Liver (tissue), 9 donors: Measurements from ENCODE around the gene RAD1. TPM values are rescaled to one million over a fixed set of nuclear protein-coding genes. Genes with fewer than 3 reads are reported as not detected.
A peak's percentile ranks its signal among the peaks of the same experiment; 100 is the strongest.

Experiments used
- DNase-seq: peaks from one replicate; pipeline ENCODE4 v3.0.0-alpha.2; 2017; ENCODE audit warnings: low spot score
- H3K27ac ChIP-seq, 2 donors: one replicate each; pipeline ENCODE4 v1.7.0; 2013; ENCODE audit warnings: inconsistent platforms in 2 of 2, low read length in 2 of 2, control low read depth in 1 of 2, low read depth in 1 of 2, mild to moderate bottlenecking in 1 of 2
- H3K27me3 ChIP-seq, 4 donors: one replicate each; pipeline versions ENCODE4 v1.6.1 to v1.7.0; 2013; ENCODE audit warnings: low read length in 3 of 4, inconsistent platforms in 1 of 4, mild to moderate bottlenecking in 1 of 4, moderate library complexity in 1 of 4; ENCODE audit not compliant: control insufficient read depth in 4 of 4, insufficient read depth in 4 of 4
- H3K36me3 ChIP-seq, 4 donors: one replicate each; pipeline versions ENCODE4 v1.6.1 to v1.7.0; 2013; ENCODE audit warnings: low read length in 3 of 4, mild to moderate bottlenecking in 3 of 4, low read depth in 1 of 4, moderate library complexity in 1 of 4; ENCODE audit not compliant: control insufficient read depth in 4 of 4, insufficient read depth in 3 of 4
- H3K4me1 ChIP-seq, 4 donors: one replicate each; pipeline versions ENCODE4 v1.6.1 to v1.7.0; 2013; ENCODE audit warnings: low read length in 3 of 4, mild to moderate bottlenecking in 3 of 4, moderate library complexity in 1 of 4; ENCODE audit not compliant: control insufficient read depth in 4 of 4, insufficient read depth in 4 of 4
- H3K4me3 ChIP-seq, 3 donors: one replicate each; pipeline versions ENCODE4 v1.6.1 to v1.7.0; 2013; ENCODE audit warnings: low read length in 3 of 3, control low read depth in 1 of 3, low read depth in 1 of 3, mild to moderate bottlenecking in 1 of 3
- H3K9ac ChIP-seq, 2 donors: one replicate each; pipeline ENCODE4 v1.7.0; 2013; ENCODE audit warnings: low read length in 2 of 2, mild to moderate bottlenecking in 2 of 2, moderate library complexity in 2 of 2, control low read depth in 1 of 2, low read depth in 1 of 2
- H3K9me3 ChIP-seq, 4 donors: one replicate each; pipeline versions ENCODE4 v1.6.1 to v1.7.0; 2013; ENCODE audit warnings: low read length in 3 of 4; ENCODE audit not compliant: control insufficient read depth in 4 of 4
- FOXA1 ChIP-seq: IDR thresholded peaks from 2 replicates; pipeline ENCODE4 v1.6.1; 2016; ENCODE audit warnings: antibody characterized with exemption
- GABPA ChIP-seq, 2 donors: IDR thresholded peaks in 1 of 2; conservative IDR thresholded peaks in 1 of 2; 2 replicates each; pipeline ENCODE4 v1.6.1; 2016; ENCODE audit warnings: antibody characterized with exemption in 2 of 2, mild to moderate bottlenecking in 1 of 2, moderate library complexity in 1 of 2
- HNF4G ChIP-seq: IDR thresholded peaks from 2 replicates; pipeline ENCODE4 v1.6.1; 2016; ENCODE audit warnings: antibody characterized with exemption
- TAF1 ChIP-seq: conservative IDR thresholded peaks from 2 replicates; pipeline ENCODE4 v1.6.1; 2016; ENCODE audit warnings: antibody characterized with exemption, mild to moderate bottlenecking
- YY1 ChIP-seq: IDR thresholded peaks from 2 replicates; pipeline ENCODE4 v1.6.1; 2016; ENCODE audit warnings: antibody characterized with exemption, mild to moderate bottlenecking
- WGBS: extraction: QIAGEN DNeasy Blood & Tissue Kit; methylation state at CpG from one replicate; pipeline ENCODE4 v1.1.7; 2013; 5-methylcytosine and 5-hydroxymethylcytosine counted together
- polyA plus RNA-seq, 2 donors: library from polyadenylated mRNA; stranded (reverse) in 1 of 2; unstranded in 1 of 2; fragments of 200-250 nt in 1 of 2; fragments of >200 nt in 1 of 2; fragmentation: Nextera tagmentation in 1 of 2; extraction: Ambion mirVana in 1 of 2; gene quantifications; one replicate each; pipeline versions ENCODE4 v1.2.1 to v1.2.3, GENCODE V29; 2013 to 2015
- total RNA-seq, 2 donors: library from RNA; depleted of rRNA; stranded (reverse); fragments of >200 nt; gene quantifications; one replicate each; pipeline ENCODE4 v1.2.3, GENCODE V29; 2014
- TF ChIP-seq, protein P1 (sequence below): IDR thresholded peaks from 2 replicates; pipeline ENCODE4 v1.6.1; 2016; ENCODE audit warnings: antibody characterized with exemption
- TF ChIP-seq, protein P2 (sequence below): fragments of 150-350 bp; IDR thresholded peaks from 2 replicates; pipeline ENCODE4 v1.5.1; 2017; ENCODE audit warnings: improper control_type of control experiment, low read depth, low read length; ENCODE audit not compliant: missing input control
- TF ChIP-seq, protein P3 (sequence below): IDR thresholded peaks from 2 replicates; pipeline ENCODE4 v1.6.1; 2016; ENCODE audit warnings: antibody characterized with exemption, mild to moderate bottlenecking
- TF ChIP-seq, protein P4 (sequence below): IDR thresholded peaks from 2 replicates; pipeline ENCODE4 v1.6.1; 2016; ENCODE audit warnings: antibody characterized with exemption
- donor health status: healthy.
- donor health status: healthy.
- donor health status: healthy.
- donor health status: healthy.
- donor health status: healthy.

Gene RAD1
- total and polyA plus RNA-seq, 4 donors = 7.2 to 17.5 (median 9.2) TPM

DNA sequence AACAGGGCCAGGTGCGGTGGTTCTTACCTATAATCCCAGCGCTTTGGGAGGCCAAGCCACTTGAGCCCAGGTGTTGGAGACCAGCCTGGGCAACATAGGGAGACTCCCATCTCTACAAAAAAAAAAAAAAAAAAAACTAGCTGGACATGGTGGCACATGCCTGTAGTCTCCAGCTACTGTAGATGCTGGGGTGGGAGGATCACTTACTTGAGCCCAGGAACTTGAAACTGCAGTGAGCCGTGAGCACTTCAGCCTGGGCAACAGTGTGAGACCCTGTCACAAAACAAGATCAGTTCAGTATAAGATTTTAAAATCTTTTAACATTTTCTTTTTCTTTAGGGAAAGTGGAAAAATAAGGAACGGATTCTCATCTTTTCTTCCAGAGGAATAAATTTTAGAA lies 2.7 kb upstream of the RAD1 start:
- no peak overlapping the region for H3K9ac ChIP-seq
- H3K9me3 ChIP-seq = no peaks in the 10 kb centered on the region
- peaks cover 2 to 30% (median 21%) of the 10 kb centered on the region in 4 donors for H3K4me1 ChIP-seq
- H3K27ac ChIP-seq = no peak overlapping the region
- TF ChIP-seq TAF1 = no peak
- TF ChIP-seq, protein P1, sequence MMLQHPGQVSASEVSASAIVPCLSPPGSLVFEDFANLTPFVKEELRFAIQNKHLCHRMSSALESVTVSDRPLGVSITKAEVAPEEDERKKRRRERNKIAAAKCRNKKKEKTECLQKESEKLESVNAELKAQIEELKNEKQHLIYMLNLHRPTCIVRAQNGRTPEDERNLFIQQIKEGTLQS = no peak
- TF ChIP-seq, protein P2, sequence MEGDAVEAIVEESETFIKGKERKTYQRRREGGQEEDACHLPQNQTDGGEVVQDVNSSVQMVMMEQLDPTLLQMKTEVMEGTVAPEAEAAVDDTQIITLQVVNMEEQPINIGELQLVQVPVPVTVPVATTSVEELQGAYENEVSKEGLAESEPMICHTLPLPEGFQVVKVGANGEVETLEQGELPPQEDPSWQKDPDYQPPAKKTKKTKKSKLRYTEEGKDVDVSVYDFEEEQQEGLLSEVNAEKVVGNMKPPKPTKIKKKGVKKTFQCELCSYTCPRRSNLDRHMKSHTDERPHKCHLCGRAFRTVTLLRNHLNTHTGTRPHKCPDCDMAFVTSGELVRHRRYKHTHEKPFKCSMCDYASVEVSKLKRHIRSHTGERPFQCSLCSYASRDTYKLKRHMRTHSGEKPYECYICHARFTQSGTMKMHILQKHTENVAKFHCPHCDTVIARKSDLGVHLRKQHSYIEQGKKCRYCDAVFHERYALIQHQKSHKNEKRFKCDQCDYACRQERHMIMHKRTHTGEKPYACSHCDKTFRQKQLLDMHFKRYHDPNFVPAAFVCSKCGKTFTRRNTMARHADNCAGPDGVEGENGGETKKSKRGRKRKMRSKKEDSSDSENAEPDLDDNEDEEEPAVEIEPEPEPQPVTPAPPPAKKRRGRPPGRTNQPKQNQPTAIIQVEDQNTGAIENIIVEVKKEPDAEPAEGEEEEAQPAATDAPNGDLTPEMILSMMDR = no peak
- H3K36me3 ChIP-seq = peaks cover 3 to 17% (median 13%) of the 10 kb centered on the region in 4 donors
- WGBS = 91% methylated on average over 4 of the region's 4 CpGs
- no peak for DNase-seq
- H3K4me3 ChIP-seq = no peak overlapping the region
- no peaks in the 10 kb centered on the region for H3K27me3 ChIP-seq

DNA sequence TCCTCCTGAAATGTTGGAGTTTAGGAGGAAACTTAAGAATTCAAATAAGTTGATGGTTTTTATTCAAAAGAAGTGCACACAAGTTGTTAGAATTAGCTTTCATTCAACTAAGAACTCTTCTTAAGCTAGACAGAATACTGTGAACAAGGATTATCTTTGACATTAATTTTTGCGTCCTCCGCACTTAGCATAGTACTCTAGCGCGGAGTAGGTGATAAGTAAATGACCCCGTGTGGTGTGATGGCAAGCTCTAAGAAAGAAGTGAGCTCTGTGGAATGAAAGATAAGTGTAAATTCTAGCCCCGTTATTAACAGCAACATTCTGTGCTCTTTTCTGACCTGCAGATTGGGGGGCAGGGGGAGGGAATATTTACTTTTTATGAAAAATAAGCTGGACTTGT lies 1.2 kb upstream of the RAD1 start:
- Histone ChIP-seq H3K4me3 (peak overlapping the region; percentile 89 to 96 (median 94)), H3K27me3 (no peaks in the 10 kb centered on the region), H3K36me3 (peaks cover 2 to 13% (median 10%) of the 10 kb centered on the region in 4 donors), H3K9ac (peak overlapping the region; percentile 83 to 90), H3K9me3 (no peaks in the 10 kb centered on the region), H3K27ac (no peak overlapping the region), H3K4me1 (peaks cover 2 to 30% (median 21%) of the 10 kb centered on the region in 4 donors)
- no peak for DNase-seq
- TF ChIP-seq FOXA1 (no peak), GABPA (IDR thresholded peaks at IDR 0.05 in 1 of 2, conservative IDR thresholded peaks at IDR 0.05 in 1 of 2) (peak in 1 of 2 donors; percentile 12)
- 26% methylated on average over 6 of the region's 6 CpGs for WGBS

DNA sequence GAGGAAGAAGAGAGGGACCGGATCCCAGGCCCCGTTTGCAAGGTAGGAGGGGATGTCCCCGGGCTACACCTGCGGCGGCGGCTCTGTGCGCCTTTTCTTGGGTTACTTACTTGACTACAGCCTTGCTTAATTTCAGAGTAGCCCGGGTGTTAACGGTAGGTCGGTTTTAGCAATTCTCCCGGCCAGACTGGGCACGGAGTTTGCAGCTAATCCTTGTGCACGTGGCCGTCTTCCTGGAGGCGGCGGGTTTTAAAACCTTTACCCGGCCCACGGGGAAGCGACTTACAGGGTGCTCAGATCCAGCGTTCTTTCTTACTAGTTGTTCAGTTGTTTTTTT lies 520 bp upstream of the RAD1 start:
- peaks cover 2 to 30% (median 21%) of the 10 kb centered on the region in 4 donors for H3K4me1 ChIP-seq
- peak overlapping the region; percentile 71 to 72 for H3K27ac ChIP-seq
- DNase-seq = no peak
- H3K9ac ChIP-seq = peak overlapping the region; percentile 83 to 90
- peak; percentile 59 for TF ChIP-seq YY1
- TF ChIP-seq GABPA (IDR thresholded peaks at IDR 0.05 in 1 of 2, conservative IDR thresholded peaks at IDR 0.05 in 1 of 2) = peak in 1 of 2 donors; percentile 24
- no peak for TF ChIP-seq HNF4G
- peaks cover 1 to 20% (median 12%) of the 10 kb centered on the region in 4 donors for H3K36me3 ChIP-seq
- H3K27me3 ChIP-seq = no peaks in the 10 kb centered on the region
- peak overlapping the region; percentile 89 to 96 (median 94) for H3K4me3 ChIP-seq
- WGBS = under 1% methylated on average over 20 of the region's 20 CpGs
- H3K9me3 ChIP-seq = no peaks in the 10 kb centered on the region

DNA sequence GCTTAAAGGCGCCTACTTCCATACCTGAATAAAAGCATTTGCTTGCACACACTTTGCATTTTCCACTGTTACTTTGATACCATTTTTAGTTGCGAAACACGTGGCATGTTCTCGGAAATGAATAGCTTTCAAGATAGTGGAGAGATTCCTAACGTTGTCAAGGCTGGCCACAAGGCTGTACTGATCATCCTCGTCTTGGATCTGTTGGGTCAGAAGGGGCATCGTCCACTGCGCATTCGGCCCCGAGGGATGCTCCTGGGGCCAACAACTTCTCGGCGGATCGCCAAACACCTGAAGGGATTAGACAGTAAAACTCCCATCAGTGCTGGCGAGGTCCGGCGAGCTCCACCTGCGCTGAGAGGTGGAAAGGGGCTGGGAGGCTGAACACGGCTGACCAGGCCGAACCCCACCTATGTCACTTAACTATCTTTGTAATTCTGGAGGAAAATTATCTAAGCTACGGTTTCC lies 599 bp downstream of the RAD1 start:
- Histone ChIP-seq H3K27me3 (no peaks in the 10 kb centered on the region), H3K36me3 (peaks cover 2 to 19% (median 9%) of the 10 kb centered on the region in 4 donors), H3K4me1 (peaks cover 2 to 30% (median 21%) of the 10 kb centered on the region in 4 donors), H3K9ac (peak overlapping the region in 1 of 2 donors; percentile 68), H3K9me3 (no peaks in the 10 kb centered on the region), H3K27ac (peak overlapping the region; percentile 71 to 72), H3K4me3 (peak overlapping the region; percentile 87 to 96 (median 94))
- 4% methylated on average over 20 of the region's 20 CpGs for WGBS
- TF ChIP-seq, protein P3, sequence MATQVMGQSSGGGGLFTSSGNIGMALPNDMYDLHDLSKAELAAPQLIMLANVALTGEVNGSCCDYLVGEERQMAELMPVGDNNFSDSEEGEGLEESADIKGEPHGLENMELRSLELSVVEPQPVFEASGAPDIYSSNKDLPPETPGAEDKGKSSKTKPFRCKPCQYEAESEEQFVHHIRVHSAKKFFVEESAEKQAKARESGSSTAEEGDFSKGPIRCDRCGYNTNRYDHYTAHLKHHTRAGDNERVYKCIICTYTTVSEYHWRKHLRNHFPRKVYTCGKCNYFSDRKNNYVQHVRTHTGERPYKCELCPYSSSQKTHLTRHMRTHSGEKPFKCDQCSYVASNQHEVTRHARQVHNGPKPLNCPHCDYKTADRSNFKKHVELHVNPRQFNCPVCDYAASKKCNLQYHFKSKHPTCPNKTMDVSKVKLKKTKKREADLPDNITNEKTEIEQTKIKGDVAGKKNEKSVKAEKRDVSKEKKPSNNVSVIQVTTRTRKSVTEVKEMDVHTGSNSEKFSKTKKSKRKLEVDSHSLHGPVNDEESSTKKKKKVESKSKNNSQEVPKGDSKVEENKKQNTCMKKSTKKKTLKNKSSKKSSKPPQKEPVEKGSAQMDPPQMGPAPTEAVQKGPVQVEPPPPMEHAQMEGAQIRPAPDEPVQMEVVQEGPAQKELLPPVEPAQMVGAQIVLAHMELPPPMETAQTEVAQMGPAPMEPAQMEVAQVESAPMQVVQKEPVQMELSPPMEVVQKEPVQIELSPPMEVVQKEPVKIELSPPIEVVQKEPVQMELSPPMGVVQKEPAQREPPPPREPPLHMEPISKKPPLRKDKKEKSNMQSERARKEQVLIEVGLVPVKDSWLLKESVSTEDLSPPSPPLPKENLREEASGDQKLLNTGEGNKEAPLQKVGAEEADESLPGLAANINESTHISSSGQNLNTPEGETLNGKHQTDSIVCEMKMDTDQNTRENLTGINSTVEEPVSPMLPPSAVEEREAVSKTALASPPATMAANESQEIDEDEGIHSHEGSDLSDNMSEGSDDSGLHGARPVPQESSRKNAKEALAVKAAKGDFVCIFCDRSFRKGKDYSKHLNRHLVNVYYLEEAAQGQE = no peak
- TF ChIP-seq TAF1 (no peak), FOXA1 (no peak)
- TF ChIP-seq, protein P4, sequence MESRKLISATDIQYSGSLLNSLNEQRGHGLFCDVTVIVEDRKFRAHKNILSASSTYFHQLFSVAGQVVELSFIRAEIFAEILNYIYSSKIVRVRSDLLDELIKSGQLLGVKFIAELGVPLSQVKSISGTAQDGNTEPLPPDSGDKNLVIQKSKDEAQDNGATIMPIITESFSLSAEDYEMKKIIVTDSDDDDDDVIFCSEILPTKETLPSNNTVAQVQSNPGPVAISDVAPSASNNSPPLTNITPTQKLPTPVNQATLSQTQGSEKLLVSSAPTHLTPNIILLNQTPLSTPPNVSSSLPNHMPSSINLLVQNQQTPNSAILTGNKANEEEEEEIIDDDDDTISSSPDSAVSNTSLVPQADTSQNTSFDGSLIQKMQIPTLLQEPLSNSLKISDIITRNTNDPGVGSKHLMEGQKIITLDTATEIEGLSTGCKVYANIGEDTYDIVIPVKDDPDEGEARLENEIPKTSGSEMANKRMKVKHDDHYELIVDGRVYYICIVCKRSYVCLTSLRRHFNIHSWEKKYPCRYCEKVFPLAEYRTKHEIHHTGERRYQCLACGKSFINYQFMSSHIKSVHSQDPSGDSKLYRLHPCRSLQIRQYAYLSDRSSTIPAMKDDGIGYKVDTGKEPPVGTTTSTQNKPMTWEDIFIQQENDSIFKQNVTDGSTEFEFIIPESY = no peak
- DNase-seq = peak; percentile 37
